Colon (tissue), 2 donors: ENCODE data around the gene NUFIP2.
"Not testable (repeated sequence)": the region's sequence is repeated elsewhere in the genome, so short reads cannot be mapped to it uniquely, and the experiment has no call there.

ENCODE experiments used
- FAIRE-seq: peaks from 2 replicates; lab custom pipeline; 2012; peaks lifted over from hg19 to GRCh38; lab: Jason Lieb, UNC
- donor health status: control.
- donor health status: control.

The NUFIP2 gene

GRCh38 chr17:29238133-29238850, 55.7 kb downstream of the NUFIP2 start:
- FAIRE-seq = no peak

- FAIRE-seq = no peak
Measured at GRCh38 chr17:29237476-29238132, 56.3 kb downstream of the NUFIP2 start.

- FAIRE-seq = no peak
Measured at GRCh38 chr17:29235904-29236303, 58.0 kb downstream of the NUFIP2 start.

GRCh38 chr17:29234972-29235371, 59.0 kb downstream of the NUFIP2 start:
- not testable (repeated sequence) for FAIRE-seq

GRCh38 chr17:29233301-29233700, 60.6 kb downstream of the NUFIP2 start:
- no peak for FAIRE-seq

- no peak for FAIRE-seq
Measured at GRCh38 chr17:29225396-29225795, 68.6 kb downstream of the NUFIP2 start.

- FAIRE-seq = not testable (repeated sequence)
Measured at GRCh38 chr17:29221338-29221737, 72.6 kb downstream of the NUFIP2 start.

- FAIRE-seq = no peak
Measured at GRCh38 chr17:29219378-29220047, 74.4 kb downstream of the NUFIP2 start.

- no peak for FAIRE-seq
Measured at GRCh38 chr17:29216856-29217255, 77.1 kb downstream of the NUFIP2 start.

- no peak for FAIRE-seq
Measured at GRCh38 chr17:29216181-29216580, 77.8 kb downstream of the NUFIP2 start.

- no peak for FAIRE-seq
Measured at GRCh38 chr17:29215717-29216116, 78.2 kb downstream of the NUFIP2 start.

GRCh38 chr17:29215174-29215573, 78.8 kb downstream of the NUFIP2 start:
- no peak for FAIRE-seq

GRCh38 chr17:29214215-29215146, 79.5 kb downstream of the NUFIP2 start:
- FAIRE-seq = no peak

GRCh38 chr17:29212681-29213121, 81.2 kb downstream of the NUFIP2 start:
- FAIRE-seq = no peak

- FAIRE-seq = no peak
Measured at GRCh38 chr17:29212094-29212631, 81.8 kb downstream of the NUFIP2 start.

- FAIRE-seq = no peak
Measured at GRCh38 chr17:29210879-29211278, 83.1 kb downstream of the NUFIP2 start.

GRCh38 chr17:29209073-29209472, 84.9 kb downstream of the NUFIP2 start:
- no peak for FAIRE-seq

- FAIRE-seq = no peak
Measured at GRCh38 chr17:29207975-29208374, 86.0 kb downstream of the NUFIP2 start.
